Heart right ventricle (tissue), 16 donors: ENCODE results near the gene ITIH5. TPM values are rescaled to one million over a fixed set of nuclear protein-coding genes. Genes with fewer than 3 reads are reported as not detected.

Experiments
- ATAC-seq, 8 donors: fragments of 200-7000 bp; cut with Tn5 transposase; one replicate each; pipeline ENCODE4 v1.9.1; 2020; ENCODE audit warnings: mild to moderate bottlenecking in 8 of 8, moderate library complexity in 8 of 8, moderate number of reproducible peaks in 1 of 8
- DNase-seq, 2 donors: peaks; one replicate each; pipeline ENCODE4 v3.0.0-alpha.2; 2020
- H3K27ac ChIP-seq, 10 donors: fragments of 200-600 bp; sonication (generic) in 2 of 10; one replicate each; pipeline versions ENCODE4 v1.5.0 to v1.8.0; 2020 to 2022; ENCODE audit warnings: mild to moderate bottlenecking in 3 of 10
- H3K27me3 ChIP-seq, 7 donors: fragments of 200-600 bp; one replicate each; pipeline ENCODE4 v1.8.0; 2021 to 2022; ENCODE audit warnings: mild to moderate bottlenecking in 2 of 7
- H3K36me3 ChIP-seq, 9 donors: fragments of 200-600 bp; sonication (generic) in 1 of 9; one replicate each; pipeline versions ENCODE4 v1.5.0 to v1.8.0; 2020 to 2022; ENCODE audit warnings: mild to moderate bottlenecking in 2 of 9
- H3K4me1 ChIP-seq, 9 donors: fragments of 200-600 bp; sonication (generic) in 1 of 9; one replicate each; pipeline versions ENCODE4 v1.5.0 to v1.8.0; 2020 to 2022; ENCODE audit warnings: mild to moderate bottlenecking in 4 of 9
- H3K4me3 ChIP-seq, 10 donors: fragments of 200-600 bp; sonication (generic) in 2 of 10; one replicate each; pipeline versions ENCODE4 v1.5.0 to v1.8.0; 2020 to 2022; ENCODE audit warnings: mild to moderate bottlenecking in 7 of 10, moderate library complexity in 2 of 10
- H3K9me3 ChIP-seq, 11 donors: fragments of 200-600 bp in 10 of 11; sonication (generic) in 2 of 11; one replicate each; pipeline versions ENCODE4 v1.5.0 to v1.8.0; 2013 to 2022; ENCODE audit warnings: mild to moderate bottlenecking in 2 of 11, control low read depth in 1 of 11, moderate library complexity in 1 of 11
- CTCF ChIP-seq, 9 donors: fragments of 200-600 bp; sonication (generic) in 2 of 9; IDR thresholded peaks; one replicate each; pipeline versions ENCODE4 v1.5.0 to v1.8.0; 2021 to 2022; ENCODE audit warnings: antibody characterized with exemption in 9 of 9, mild to moderate bottlenecking in 5 of 9, moderate library complexity in 1 of 9
- WGBS, 2 donors: extraction: QIAGEN DNeasy Blood & Tissue Kit; methylation state at CpG; one replicate each; pipeline ENCODE4 v1.1.7; 2013; ENCODE audit warnings: inconsistent platforms in 1 of 2; 5-methylcytosine and 5-hydroxymethylcytosine counted together
- intact Hi-C, 10 donors: fragments of 100-400 bp; cut with DNase I; formaldehyde crosslinking; loops; one replicate each; pipeline versions ENCODE4 v1.11.1 to v1.14.2; 2022
- polyA plus RNA-seq, 2 donors: library from polyadenylated mRNA; stranded (reverse); fragments of 200-250 nt; gene quantifications; one replicate each; pipeline ENCODE4 v1.2.3, GENCODE V29; 2013
- total RNA-seq, 10 donors: library from RNA; stranded (reverse); fragmentation: NEBNext Ultra II Directional in 3 of 10; extraction: Animal tissue kit (Norgen Biotek cat#: 25700) in 3 of 10; gene quantifications; one replicate each; pipeline versions ENCODE4 v1.2.1 to v1.2.4, GENCODE V29; 2021 to 2023
- donor health status: Arrhythmogenic right ventricular cardiomyopathy.
- donor health status: ischemic (EF 13 %, LVEDD 7.1; RV severe dilation, severe dysfunction).
- donor health status: healthy with polysubstance abuse.
- donor health status: DM: no; HTN: yes; CAD: no.
- donor health status: DM: no; HTN: no; CAD: no.
- donor health status: ischemic (EF 25% LVEDD 6.9; RV normal size, moderate dysfunction).
- donor health status: ischemic (EF 25% LVEDD 5.7; RV mildly dilated, moderate dysfunction).
- donor health status: healthy.
- donor health status: DM: yes; HTN: yes; CAD: no.
- donor health status: Ischemic cardiomyopathy.
- donor health status: ischemic (EF 35%, LVEDD 5.7; RV mildly dilated, moderate dysfunction).
- donor health status: nonischemic (EF 11% LVEDD 7.7; RV severe dilation, severe dysfunction).
- donor health status: DM: yes; HTN: yes; CAD: no.
- donor health status: PGD.
- donor health status: ischemic (EF 29% LVEDD 5.4; RV normal size, mild dysfunction).
- donor health status: nonischemic (EF 23%, LVEDD 6.1; RV moderate dilation, normal function).

Gene ITIH5
- total and polyA plus RNA-seq, 12 donors, result 2.8 to 21.3 (median 12.2) TPM

DNA sequence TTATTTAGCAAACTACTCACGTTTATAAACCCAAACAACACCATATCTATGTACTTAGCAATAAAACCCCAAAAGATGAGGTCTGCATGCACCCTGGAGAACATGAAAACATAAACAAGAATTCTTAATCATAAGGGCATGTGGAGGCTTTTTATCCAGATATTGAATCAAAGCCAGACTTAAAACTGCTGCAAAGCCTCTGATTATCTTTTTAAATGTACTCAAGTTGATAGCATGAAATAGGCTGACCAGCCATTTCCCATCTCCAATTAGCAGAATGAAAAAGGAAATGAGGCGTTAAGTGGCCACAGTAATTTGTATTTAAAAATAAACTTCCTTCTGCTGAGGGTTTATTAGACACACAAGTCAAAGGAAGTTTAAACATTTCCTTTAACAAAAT, 48.3 kb downstream of the ITIH5 start:
- Histone ChIP-seq H3K9me3 (no peaks in the 10 kb centered on the region), H3K27me3 (no peaks in the 10 kb centered on the region), H3K27ac (peak overlapping the region in 1 of 10 donors; percentile 51), H3K4me1 (peaks cover 4 to 16% (median 8%) of the 10 kb centered on the region in 9 donors), H3K4me3 (no peak overlapping the region), H3K36me3 (peaks cover 0 to 16% (median 0%) of the 10 kb centered on the region in 9 donors)
- peak in 1 of 8 donors; percentile 33 for ATAC-seq
- intact Hi-C loops, result no loop called here
- 38 to 50% methylated on average over 2 of the region's 2 CpGs for WGBS, 2 donors
- no peak for DNase-seq
- TF ChIP-seq CTCF (IDR thresholded peaks at IDR 0.05), result no peak

GRCh38 chr10:7611909-7612308, 54.9 kb downstream of the ITIH5 start:
- Histone ChIP-seq H3K4me1 (peaks cover 0 to 20% (median 3%) of the 10 kb centered on the region in 9 donors), H3K27me3 (no peaks in the 10 kb centered on the region), H3K27ac (no peak overlapping the region), H3K9me3 (no peaks in the 10 kb centered on the region), H3K36me3 (peaks cover 0 to 16% (median 0%) of the 10 kb centered on the region in 9 donors), H3K4me3 (no peak overlapping the region)
- ATAC-seq, result no peak
- 93% methylated on average over 3 of the region's 3 CpGs for WGBS, 2 donors
- TF ChIP-seq CTCF (IDR thresholded peaks at IDR 0.05), result no peak
- no peak for DNase-seq
- intact Hi-C loops, result loop anchor here in 1 of 10 donors (5.0 kb wide), 1 partner anchor 85 kb away; no protein-coding TSS in a partner anchor

GRCh38 chr10:7610651-7611389, 55.9 kb downstream of the ITIH5 start:
- H3K27ac ChIP-seq, result peak overlapping the region in 2 of 10 donors; percentile 7 to 45
- peak in 6 of 8 donors; percentile 24 to 88 (median 64) for ATAC-seq
- DNase-seq, result peak in 1 of 2 donors; percentile 22
- H3K4me1 ChIP-seq, result peaks cover 0 to 20% (median 5%) of the 10 kb centered on the region in 9 donors
- peaks cover 0 to 10% (median 0%) of the 10 kb centered on the region in 9 donors for H3K36me3 ChIP-seq
- H3K9me3 ChIP-seq, result no peaks in the 10 kb centered on the region
- H3K4me3 ChIP-seq, result no peak overlapping the region
- no peak for TF ChIP-seq CTCF (IDR thresholded peaks at IDR 0.05)
- intact Hi-C loops, result loop anchor here in 1 of 10 donors (5.0 kb wide), 1 partner anchor 84 kb away; no protein-coding TSS in a partner anchor
- WGBS, 2 donors, result 68 to 70% methylated on average over 7 of the region's 7 CpGs
- no peaks in the 10 kb centered on the region for H3K27me3 ChIP-seq

GRCh38 chr10:7610026-7610425, 56.7 kb downstream of the ITIH5 start:
- ATAC-seq, result no peak

More at GRCh38 chr10:7610026-7610425, 56.7 kb downstream of the ITIH5 start:
- intact Hi-C loops, result loop anchor here in 1 of 10 donors (5.0 kb wide), 1 partner anchor 83 kb away; no protein-coding TSS in a partner anchor
- Histone ChIP-seq H3K4me3 (no peak overlapping the region), H3K9me3 (no peaks in the 10 kb centered on the region), H3K4me1 (peaks cover 0 to 20% (median 5%) of the 10 kb centered on the region in 9 donors), H3K36me3 (peaks cover 0 to 2% (median 0%) of the 10 kb centered on the region in 9 donors), H3K27ac (peak overlapping the region in 2 of 10 donors; percentile 7 to 45), H3K27me3 (no peaks in the 10 kb centered on the region)
- WGBS, 2 donors, result 52% methylated on average over 3 of the region's 3 CpGs
- TF ChIP-seq CTCF (IDR thresholded peaks at IDR 0.05), result no peak
- no peak for DNase-seq
